GM21619 (cell line): ENCODE data around the gene ZNF660.
A peak's percentile ranks its signal among the peaks of the same experiment; 100 is the strongest.
"Not testable (repeated sequence)": the region's sequence is repeated elsewhere in the genome, so short reads cannot be mapped to it uniquely, and the experiment has no call there.

ENCODE experiments used
- ATAC-seq: cut with Tn5 transposase; IDR thresholded peaks from one replicate; pipeline ENCODE4 v1.9.1; 2021; ENCODE audit not compliant: unreplicated experiment

Gene ZNF660

DNA sequence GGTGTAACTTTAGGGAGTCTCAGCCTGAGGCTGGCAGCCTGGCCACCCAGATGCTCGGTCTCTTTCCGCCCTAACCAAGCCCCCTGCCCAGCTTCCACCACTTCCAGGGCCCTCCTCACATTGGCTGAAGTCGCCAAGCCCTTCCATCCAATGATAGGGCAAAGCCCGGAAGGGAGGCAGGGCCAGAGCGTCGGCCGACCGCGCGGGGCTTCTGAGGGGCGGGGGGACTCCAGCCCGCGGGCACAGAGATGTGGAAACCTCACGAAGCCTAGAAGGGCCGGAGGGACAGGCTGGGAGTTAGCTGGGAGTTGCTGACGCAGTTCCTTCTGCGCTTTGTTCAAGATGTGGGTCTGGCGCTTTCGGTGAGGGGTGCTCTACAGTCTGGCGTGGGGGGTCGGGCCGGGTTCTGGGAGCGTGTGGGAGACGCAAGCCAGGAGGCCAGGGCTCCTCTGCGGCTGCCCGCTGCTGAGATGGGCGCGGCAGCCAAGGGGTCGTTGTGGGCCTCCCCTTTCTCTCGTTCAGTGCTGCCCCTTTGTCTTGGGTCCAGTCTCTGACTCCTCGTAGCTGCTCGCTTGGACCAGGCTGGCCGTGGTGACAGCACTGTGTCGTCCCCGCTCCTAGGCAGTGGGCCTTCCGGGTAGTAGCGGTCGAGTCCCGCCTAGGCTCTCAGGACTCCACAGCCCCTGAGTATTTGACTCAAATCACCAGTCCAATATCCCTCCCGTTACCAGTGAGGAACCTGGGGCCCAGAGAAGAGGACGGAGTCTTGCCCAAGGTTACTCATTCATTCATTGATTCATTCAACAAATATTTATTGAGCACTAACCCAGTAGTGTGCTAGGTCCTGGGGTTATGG is at the start of gene ZNF660:
TSS of gene ZNF660 (plus strand) at position 319 of the 856 bp plus-strand sequence. CDS start 9,230 bp downstream, outside the sequence.
- peak; percentile 75 for ATAC-seq

DNA sequence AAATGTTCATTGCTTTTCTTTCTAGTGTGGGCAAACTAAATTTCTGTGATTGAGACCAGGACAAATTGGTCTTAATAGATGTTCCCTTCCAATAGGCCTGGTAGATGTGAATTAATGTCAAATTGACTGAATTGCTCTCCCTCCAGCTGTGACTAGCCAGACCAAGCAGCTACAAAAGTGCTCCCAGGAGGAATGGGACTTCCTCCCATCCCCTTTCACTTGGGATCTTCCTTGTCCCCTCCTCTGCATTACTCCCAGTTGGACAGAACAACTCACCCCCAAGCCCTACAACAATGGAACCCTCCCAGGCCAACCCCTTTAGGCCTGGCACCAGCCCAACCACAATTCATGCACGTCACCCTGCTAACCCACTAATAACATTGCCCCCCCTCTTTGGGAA is 49.4 kb upstream of the ZNF660 start:
- no peak for ATAC-seq

DNA sequence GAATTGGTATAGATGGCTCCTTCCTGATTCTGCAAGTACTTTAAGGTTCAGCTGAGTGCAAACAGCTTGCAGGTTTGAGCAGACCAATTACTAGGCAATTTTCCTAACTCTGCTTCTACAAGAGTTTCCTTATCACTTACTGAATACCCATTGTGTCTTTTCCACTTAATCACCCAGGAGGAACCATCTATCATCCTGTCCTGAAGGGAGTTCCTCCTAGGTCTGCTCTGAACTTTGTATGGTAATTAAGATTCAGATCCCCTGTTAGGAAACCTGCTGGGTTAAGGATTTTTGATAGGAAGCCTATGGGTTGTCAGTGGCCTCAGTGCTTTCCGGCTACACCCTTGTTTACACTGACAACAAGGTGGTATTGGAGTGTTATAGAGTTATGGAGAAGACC is 40.0 kb upstream of the ZNF660 start:
- ATAC-seq, result not testable (repeated sequence)

DNA sequence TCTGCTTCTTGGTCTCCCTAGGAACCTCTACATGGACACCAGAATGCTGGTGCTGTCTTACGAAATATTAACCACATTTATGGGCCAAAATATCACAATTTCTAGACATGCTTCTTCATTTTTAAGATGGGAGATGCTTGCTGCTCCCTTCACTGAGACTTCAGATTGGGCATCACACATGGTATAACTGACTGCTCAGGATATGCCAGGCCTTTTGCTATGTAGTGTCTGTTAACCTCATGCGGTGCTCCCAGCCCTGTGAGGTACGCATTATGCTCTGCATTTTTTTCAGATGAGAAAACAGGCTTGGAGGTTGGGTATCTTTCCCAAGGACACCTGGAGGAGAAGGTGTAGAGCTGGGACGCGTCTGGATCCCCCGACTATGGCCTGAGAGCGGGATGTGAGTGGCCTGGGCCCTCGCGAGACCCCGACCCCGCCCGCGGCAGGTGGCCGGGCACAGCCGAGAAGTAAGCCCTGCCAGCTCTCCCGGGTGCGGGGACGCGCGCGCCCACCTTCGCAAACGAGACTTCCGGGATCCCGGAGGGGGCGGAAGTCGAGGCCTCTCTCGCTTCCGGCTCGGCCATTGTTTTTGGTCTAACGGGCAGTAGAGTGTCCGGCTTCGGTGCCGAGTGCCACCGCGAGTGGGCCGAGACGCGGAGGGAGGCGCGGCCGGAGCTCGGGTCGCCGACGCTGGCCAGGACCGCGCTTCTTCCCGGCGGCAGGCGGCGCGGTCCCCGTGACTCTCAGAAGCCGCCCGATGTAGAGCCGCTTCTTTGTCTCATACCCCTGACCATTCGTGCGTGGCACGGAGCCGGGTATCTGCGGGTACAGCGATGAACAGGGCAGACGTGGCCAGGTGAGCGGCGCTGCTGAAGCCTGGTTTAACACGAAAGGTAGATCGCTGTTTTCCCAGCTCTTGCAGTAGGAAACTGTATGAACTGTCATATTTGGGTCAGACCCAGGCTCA is 29.9 kb upstream of the ZNF660 start, which contains the start of gene ZKSCAN7:
TSS of gene ZKSCAN7 (plus strand) at position 568 of the 967 bp plus-strand sequence. CDS start 1,855 bp downstream, outside the sequence.
- ATAC-seq, result no peak

DNA sequence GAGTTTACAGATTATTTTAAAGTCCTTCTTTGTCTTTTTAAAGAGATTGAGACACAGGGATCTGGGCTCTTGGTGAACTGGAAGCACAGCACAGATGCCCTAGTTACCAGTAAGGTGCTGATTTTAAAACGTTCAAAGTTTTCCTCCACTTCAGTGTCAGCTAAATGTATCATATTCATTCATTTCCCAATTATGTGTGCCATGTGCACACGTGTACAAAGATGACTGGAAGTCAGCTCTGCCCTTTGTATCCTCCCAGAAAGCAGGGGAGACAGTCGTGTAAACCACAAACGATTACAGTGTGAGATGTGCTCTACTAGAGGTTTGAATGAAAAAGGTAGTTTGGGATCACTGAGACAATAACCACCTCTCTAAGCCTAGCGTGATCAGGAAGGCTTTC is 29.0 kb upstream of the ZNF660 start:
- ATAC-seq, result no peak

DNA sequence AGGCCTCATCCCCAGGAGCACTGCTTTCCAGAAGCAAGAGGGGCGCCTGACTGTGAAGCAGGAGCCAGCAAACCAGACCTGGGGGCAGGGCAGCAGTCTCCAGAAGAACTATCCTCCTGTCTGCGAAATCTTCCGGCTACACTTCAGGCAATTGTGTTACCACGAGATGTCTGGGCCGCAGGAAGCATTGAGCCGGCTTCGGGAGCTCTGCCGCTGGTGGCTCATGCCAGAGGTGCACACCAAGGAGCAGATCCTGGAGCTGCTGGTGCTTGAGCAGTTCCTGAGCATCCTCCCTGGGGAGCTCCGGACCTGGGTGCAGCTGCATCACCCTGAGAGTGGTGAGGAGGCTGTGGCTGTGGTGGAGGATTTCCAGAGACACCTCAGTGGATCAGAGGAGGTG is 27.7 kb upstream of the ZNF660 start:
- ATAC-seq, result no peak

DNA sequence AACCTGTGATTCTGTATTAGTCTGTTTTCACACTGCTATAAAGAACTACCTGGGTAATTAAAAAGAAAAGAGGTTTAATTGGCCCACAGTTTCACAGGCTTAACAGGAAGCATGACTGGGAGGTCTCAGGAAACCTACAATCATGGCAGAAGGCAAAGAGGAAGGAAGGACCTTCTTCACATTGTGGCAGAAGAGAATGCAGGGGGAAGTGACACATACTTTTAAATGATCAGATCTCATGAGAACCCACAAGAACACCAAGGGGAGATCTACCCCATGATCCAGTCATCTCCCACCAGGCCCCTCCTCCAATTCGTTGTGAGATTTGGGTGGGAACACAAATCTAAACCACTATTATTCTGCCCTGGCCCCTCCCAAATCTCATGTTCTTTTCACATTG is 23.7 kb upstream of the ZNF660 start:
- ATAC-seq, result no peak

DNA sequence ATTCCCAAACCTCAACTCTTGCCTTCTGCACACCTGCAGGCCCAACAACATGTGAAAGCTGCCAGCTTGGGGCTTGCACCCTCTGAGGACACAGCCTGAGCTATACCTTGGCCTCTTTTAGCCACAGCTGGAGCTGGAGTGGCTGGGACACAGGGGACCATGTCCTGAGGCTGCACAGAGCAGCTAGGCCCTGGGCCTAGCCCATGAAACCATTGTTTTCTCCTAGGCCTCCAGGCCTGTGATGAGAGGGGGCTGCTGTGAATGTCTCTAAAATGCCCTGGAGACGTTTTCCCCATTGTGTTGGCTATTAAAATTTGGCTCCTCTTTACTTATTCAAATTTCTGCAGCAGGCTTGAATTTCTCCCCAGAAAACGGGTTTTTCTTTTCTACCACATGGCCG is 22.6 kb upstream of the ZNF660 start:
- ATAC-seq, result no peak

DNA sequence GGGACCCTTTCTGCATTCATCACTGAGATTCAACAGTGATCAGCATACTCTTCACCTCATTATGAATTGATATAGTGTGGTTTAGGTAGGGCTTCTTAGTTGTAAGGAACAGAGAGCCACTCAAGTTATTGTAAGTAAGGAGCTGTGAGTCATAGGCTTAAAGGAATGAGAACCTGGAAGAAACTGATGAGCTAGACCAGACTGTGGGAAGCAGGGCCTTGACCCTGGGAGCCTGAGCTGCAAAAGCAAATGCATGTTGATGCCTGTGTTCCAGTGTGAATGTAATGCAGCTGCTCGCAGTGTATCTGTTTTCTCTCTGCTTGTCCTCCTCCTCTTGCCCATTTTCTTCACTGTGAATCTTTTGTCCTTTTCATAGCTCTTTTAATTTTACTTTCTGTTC is 16.2 kb upstream of the ZNF660 start:
- ATAC-seq, result no peak

DNA sequence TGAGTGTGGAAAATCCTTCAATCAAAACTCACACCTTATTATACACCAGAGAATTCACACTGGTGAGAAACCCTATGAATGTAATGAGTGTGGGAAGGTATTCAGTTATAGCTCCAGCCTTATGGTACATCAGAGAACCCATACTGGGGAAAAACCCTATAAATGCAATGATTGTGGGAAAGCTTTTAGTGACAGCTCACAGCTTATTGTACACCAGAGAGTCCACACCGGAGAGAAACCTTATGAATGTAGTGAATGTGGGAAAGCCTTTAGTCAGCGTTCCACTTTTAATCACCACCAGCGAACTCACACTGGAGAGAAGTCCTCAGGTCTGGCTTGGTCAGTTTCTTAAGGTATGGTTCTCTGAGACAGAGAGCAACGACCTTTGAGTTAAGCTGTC is 13.7 kb upstream of the ZNF660 start:
- ATAC-seq, result no peak

DNA sequence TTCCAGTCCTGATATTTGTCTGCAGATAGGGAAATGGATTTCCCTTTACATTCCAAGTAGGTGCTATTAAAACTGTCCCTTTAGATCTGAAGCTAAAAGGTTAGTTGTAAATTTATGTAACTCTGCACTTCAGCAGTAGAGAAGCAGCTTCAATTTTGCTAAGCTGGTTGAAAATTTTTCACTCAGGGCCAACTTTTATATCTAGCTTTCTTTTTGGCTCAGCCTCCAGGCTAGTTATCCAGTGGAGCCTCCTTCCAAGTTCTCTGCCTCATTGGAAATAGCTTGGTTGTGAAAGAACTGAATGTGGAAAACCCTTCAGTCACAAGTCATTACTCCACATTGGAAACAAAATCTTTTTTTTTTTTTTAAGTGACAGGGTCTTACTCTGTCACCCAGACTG is 8.2 kb upstream of the ZNF660 start:
- no peak for ATAC-seq

DNA sequence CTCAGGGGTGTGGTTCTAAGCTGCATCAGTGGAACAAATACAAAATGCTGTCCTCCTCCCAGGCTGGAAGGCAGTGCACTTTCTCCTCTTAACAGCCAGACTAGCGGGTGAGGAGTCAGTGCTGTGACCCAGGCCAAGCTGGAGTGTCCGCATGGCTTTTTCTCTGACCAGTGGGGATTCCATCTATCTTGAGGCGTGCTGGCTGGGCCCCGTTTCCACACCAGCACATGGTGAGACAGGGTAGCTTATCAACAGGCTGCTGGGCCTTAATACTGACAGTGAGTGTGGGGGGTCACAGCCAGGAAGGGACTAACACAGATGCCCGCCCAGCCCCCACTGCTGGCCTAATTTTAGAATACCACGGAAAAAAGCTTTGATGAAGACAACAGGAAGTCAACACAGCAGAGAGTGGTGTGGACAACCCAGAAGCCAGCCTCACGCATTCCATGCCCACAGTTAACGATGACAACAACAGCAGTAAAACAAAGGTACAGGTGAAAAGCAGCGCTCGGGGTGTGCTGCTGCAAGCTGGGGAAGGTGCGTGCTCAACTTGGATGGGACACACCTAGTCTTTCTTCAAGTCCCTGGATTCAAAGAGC is 7.3 kb upstream of the ZNF660 start:
- not testable (repeated sequence) for ATAC-seq

DNA sequence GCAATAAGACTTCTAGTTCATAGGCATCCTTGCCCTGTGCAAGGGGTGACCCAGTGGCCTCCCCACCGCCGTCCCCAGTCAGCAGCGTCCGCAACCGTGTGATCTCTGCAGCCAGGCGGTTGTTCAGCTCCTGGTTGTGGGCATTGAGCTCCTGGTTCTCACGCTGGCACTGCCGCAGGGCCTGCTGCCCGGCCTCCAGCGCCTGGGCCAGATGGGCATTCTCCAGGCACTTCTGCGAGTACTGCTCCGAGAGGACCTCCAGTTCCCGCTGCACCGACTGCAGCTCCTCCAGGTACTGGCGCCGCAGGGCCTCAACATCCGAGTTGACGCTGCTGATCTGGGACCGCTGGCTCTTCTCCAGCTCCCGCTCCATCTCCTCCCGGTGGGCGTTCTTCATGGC is 6.4 kb upstream of the ZNF660 start:
- not testable (repeated sequence) for ATAC-seq

DNA sequence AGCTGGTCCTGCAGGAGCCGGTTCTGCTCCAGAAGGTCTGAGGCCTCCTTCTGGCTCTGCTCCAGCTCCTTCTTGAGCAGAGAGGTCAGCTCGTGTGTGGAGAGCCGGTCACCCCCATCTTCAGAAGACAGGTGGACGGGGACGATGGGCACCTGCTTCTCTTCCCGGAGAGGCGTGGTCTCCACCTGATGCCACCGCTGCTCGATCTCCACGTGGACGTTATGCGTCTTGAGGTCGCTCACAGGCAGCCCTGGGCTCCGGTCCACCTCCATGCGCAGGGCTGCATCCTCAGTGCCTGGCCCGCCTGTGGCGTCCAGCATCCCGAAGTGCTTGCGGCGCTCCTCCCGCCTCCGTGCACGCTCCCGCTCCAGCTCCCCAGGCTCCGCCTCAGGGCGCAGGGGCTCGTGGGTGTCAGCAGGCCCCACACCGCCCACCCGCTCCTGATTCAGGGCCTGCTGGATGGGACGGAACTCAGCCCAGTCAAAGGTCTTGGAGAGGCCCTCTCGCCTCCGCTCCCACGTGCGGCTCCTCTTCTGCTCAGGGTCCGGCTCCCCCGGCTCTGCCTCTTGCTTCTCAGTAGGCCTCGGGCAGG is 5.7 kb upstream of the ZNF660 start:
- not testable (repeated sequence) for ATAC-seq

DNA sequence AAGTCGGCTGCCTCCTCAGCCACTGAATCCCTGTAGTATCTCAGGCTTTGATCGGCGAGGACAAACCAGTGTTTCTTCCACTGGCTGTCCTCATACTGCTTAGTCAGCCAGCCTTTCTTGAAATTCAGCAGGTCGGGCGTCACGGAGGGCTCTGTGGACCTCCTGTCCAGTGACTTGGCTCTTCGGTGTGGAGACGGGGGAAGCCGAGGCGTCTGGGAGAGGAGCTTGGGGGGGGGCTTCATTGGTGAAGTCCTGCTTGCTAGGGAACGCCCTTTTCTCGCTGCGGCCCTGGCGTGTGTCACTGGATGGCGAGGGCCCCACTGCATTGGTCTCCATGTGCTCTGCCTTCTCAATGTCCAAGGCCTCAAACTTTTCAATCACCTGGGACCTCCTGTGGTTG is 5.0 kb upstream of the ZNF660 start:
- ATAC-seq, result not testable (repeated sequence)

DNA sequence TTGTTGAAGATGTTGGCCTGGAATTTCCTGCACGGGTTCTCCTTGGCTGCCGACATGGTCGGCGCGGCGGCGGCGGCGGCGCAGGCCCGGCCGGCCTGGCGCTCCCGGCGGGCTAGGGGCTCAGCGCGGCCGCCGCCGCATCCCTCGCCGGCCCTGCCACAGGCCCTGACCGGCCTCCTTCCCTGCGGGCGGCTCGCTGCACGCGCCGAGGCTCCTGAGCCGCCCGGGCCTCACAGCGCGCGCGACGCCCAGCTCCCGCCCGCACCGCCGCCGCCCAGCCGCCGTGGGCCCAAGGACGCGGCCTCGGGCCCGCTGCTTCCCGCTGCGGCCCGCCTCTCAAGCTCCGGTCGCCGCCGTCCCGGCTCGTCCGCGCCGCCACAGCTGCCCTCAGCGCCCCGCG is 3.8 kb upstream of the ZNF660 start:
- ATAC-seq, result not testable (repeated sequence)

DNA sequence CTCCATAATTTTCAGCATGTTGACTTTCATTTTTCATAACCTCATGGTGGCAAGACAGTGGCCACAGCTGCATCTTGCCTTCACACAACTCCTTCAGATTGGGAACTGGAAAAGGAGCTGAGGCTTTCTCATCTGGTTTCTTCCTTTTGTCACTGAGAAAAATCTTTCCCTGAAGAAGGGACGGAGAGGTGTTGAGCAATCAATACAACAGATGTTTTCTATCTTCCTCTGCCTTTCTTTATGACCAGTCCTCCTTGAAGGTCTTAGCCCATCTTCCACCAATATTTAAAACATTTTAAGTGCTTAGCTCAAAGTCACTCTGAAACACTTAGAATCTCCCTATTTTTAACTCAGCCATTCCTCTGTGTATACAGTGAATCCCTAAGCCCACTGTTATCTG is 11.9 kb downstream of the ZNF660 start:
- ATAC-seq, result no peak

DNA sequence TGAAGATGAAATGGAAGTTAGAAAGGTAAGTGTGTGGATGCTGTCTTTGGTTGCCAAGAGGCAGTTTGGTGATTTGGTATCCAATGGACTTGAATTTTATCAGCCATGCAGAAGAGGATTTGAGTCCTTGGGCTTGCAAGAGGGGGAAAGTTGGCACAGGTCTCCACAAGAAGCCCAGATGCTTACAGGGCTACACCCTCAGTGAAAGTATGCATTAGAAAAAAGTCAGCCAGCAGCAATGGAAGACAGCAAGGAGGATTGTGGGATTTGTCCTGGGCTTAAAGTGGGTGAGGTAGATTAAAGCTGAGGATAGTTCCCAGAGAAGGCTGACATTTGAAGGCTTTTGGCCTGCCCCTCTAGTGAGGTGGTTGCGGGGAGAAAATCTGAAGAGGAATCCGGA is 17.0 kb downstream of the ZNF660 start:
- no peak for ATAC-seq

DNA sequence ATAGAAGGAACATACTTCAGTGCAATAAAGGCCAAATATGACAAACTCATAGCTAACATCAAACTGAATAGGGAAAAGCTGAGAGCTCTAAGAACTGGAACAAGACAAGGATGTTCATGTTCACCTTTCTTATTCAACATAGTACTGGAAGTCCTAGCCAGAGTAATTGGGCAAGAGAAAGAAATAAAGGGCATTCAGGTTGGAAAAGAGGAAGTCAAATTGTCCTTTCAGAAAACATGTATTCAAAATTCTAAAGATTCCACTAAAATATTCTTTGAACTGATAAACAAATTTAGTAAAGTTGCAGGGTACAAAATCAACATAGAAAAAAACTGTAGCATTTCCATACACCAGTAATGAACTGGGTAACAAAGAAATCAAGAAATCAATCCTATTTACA is 27.9 kb downstream of the ZNF660 start:
- ATAC-seq, result no peak

DNA sequence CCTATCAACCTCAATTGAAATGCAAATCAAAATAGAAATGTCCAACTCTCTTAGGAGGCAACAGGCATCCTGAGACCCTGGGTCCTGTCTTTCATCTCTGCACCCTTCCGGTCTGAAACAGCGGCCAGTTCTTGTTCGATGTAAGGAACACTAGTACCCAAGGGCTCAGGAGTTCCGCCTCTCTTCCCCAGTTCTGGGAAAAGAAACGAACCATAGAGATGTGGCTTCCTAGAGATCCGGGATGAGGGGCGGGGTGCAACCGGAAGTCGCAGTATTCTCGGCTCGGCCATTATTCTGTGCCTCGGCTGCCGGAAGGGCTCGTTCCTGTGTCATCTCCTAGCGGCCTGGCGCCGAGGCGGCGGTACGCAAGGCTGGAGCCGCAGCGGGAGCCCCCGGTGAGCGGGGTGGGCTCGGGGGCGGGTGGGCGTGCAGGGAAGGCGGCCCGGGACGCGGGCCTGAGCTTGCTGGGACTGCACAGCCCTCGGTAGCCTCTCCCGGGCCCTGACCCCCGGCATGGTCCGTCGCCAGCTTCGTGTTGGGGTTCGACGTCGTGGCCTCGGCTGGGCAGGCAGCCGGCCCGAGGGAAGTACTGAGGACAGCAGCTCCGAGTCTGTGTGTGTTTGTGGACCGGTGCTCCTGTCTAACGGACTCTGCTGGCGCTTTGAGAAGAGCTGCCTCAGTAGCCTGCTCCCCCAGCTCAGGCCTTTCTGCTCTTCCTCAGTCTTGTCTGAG is 40.2 kb downstream of the ZNF660 start, which contains the start of gene ZNF197:
TSS of gene ZNF197 (plus strand) at position 288 of the 732 bp plus-strand sequence. CDS start 4,119 bp downstream, outside the sequence.
- peak; percentile 93 for ATAC-seq
